Germinal center (tissue), 1 donor: ENCODE data around the gene CDK10.

Source experiments
- DNase-seq: peaks from one replicate; pipeline ENCODE4 v3.0.0; 2012; ENCODE audit warnings: mixed read lengths, low spot score

Gene CDK10

GRCh38 chr16:89712274-89712781 lies 25.8 kb downstream of the CDK10 start:
- DNase-seq: no peak

GRCh38 chr16:89716493-89716892 lies 30.0 kb downstream of the CDK10 start:
- DNase-seq: no peak

- DNase-seq: no peak
These were observed 30.6 kb downstream of the CDK10 start for GRCh38 chr16:89716916-89717687.

DNA sequence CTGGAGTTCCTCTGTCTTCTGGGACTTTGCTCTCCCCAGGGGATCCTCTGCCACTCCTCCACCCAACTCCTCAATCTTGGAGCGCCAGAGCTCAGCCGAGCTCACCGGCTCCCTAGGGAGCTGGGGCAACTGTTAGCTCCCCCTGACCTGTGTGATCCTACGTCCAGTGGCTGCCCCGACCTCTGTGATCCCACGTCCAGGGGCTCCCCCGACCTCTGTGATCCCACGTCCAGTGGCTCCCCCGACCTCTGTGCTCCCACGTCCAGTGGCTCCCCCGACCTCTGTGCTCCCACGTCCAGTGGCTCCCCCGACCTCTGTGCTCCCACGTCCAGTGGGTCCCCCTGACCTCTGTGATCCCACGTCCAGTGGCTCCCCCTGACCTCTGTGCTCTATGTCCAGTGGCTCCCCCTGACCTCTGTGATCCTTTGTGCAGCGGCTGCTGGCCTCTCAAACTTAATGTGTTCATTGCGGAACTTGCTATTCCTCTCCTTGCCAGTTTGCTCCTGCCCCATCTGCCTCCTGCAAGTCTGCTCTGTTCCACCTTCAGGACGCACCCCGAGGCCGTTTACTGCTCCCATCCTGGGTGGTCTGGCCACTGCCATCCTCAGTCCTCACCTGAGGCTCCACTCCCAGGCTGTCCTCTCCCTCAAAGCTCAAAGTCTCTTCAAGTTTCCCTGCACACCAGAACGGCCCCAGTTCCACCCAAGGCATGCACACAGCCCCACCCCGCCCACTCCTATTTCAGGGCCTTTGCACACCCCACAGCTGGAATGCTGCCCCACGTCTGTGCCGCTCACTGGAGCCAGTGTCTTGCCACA lies 31.4 kb downstream of the CDK10 start:
- no peak for DNase-seq

GRCh38 chr16:89720551-89720812 lies 34.0 kb downstream of the CDK10 start:
- no peak for DNase-seq

GRCh38 chr16:89720813-89721545 lies 34.5 kb downstream of the CDK10 start, which contains the start of the genes VPS9D1 and ZNF276:
Gene VPS9D1 (minus strand): TSS chr16:89720898. CDS start chr16:89720861, 37 bp downstream.
Gene ZNF276 (plus strand): TSS chr16:89721537. CDS start chr16:89721641, 104 bp downstream.
- DNase-seq: peak; percentile 68

DNA sequence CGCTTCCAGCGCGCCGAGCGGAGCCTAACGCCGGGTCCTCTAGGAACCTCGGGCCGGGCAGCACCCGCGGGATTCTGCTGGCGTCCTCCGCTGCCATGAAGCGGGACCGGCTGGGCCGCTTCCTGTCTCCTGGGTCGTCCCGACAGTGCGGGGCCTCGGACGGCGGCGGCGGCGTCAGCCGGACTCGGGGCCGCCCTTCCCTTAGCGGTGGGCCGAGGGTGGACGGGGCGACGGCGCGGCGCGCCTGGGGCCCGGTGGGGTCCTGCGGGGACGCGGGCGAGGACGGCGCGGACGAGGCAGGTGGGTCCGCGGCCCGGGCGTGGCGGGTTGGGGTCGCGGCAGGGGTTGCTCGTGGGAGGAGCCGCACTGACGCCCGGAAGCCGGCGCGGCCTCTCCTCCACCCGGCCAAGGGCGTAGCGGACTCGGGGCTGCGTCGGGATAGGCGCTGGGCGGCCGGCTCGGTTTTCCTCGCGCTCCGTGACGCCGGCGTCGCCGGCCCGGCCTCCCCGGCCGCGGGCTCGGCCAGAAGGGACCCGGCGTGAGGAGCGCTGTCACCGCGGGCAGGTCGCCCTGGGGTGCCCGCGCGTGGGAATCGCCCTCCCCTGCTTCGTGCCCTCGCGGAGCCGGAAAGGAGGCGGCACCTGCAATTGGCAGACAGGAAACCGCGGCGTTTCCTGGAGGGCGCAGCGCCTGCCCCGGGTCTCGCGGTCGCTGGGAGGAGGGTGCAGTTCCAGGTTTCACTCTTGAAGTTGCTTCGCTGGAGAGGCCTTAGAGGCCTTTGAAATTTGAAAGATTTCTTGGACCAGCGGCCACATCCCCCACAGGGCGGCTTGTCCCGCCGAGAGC lies 35.3 kb downstream of the CDK10 start:
- DNase-seq: peak; percentile 57

DNA sequence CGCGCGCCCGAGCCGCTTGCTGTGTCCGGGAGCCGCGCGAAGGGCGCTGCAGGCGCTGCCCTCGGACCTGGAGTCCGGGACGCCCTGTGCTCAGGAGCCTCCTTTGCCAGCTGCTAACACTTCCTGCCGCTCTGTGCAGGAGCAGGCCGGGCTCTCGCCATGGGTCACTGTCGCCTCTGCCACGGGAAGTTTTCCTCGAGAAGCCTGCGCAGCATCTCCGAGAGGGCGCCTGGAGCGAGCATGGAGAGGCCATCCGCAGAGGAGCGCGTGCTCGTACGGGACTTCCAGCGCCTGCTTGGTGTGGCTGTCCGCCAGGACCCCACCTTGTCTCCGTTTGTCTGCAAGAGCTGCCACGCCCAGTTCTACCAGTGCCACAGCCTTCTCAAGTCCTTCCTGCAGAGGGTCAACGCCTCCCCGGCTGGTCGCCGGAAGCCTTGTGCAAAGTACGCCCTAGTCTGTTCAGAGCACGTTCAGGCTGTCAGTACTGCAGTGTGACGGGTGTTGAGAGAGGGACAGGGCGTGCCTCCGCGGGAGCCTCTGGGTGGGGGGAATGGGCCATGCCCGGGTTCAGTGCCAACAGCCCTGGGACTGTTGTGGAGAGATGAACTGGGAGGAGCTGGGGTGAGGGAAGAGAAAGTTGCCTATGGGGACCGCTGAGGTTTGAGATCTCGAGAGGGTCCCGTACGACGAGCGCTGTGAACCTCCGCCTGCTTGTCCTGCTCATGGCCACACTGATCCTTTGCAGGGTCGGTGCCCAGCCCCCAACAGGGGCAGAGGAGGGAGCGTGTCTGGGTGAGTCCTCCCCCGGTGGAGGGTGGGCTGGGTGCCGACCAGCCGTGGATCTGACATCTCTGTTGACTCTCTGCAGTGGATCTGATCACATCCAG lies 36.1 kb downstream of the CDK10 start:
- no peak for DNase-seq

DNA sequence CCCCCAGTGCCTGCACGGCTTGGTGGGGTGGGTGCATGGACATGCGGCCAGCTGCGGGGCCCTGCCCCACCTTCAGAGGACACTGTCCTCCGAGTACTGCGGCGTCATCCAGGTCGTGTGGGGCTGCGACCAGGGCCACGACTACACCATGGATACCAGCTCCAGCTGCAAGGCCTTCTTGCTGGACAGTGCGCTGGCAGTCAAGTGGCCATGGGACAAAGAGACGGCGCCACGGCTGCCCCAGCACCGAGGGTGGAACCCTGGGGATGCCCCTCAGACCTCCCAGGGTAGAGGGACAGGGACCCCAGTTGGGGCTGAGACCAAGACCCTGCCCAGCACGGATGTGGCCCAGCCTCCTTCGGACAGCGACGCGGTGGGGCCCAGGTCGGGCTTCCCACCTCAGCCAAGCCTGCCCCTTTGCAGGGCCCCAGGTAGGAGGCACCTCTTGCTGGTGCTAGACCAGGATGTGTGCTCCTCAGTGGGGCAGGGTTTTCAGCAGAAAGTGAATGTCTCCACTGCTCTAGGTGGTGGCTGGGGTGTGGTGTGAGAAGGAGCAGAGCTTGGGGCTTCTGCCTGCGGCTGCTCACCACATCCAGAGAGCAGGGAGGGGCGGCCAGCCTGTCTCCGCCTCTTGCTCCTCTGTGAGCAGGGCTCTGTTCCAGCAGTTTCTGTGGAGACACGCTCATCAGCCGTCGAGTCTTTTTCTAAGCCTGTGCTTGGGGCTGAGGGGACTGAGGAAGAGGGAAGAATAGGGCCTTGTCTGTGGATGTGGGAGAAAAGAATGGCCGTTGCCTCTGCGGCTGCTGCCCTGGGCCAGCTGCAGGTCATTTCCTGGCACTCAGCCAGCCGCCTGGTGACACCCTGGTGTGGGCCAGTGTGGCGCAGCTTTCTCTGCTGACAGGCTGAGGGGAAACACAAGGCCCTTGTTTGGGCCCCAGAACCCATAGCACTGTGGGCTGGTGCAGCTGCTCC lies 37.1 kb downstream of the CDK10 start:
- no peak for DNase-seq

DNA sequence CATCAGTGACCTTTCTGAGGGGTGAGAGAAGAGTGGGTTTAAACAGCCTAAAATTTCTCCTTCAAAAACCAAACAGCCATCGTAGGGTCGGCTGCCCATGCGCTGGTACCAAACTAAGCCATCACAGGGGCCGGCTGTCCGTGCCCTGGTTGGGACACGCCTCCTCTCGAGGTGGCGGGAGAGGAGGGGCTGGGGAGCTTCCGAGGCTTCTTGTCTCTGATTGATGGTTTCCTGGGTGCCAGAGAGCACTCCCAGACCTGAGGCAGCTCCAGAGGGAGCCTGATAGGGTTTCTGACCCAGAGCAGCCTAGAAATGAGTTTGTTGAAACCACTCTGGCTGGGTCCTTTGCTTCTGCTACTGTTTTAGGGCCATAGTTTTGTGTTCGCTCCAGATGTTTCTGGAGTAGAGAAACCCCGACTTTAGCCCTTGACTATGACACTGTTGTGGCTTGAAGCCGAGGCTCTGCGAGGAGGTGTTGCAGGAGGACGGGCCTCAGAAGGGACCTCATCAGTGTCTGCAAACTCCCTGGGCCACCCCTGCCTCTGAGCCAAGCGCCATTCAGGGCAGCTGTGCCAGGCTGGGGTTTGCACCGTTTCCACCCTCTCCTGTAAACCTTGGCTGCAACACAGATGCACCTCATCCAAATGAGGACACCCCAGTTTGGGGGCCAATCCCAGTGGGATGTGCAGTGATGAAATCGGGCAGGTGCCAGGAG lies 41.1 kb downstream of the CDK10 start:
- no peak for DNase-seq

DNA sequence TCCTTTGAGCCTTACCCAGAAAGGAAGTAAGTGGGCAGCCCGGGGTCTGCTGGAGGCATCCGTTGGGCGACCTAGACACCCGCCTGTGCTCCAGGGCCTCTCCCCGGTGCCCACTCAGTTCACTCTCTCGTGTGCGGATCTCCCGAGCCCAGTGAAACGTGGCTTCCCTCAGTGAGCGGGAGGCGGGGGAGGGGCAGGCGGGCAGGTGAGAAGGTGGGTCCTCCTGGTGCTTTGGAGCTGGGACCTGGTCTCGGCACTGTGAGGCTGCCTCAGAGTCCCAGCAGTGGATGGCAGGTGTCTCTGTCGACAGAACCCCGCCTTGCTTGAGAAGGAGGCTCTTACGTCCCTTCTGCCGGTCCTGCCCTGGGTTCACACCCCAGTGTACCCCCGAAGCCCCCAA lies 42.8 kb downstream of the CDK10 start:
- DNase-seq: no peak

- DNase-seq: no peak
These were observed 43.5 kb downstream of the CDK10 start for GRCh38 chr16:89729863-89730593.

GRCh38 chr16:89730610-89731234 lies 44.2 kb downstream of the CDK10 start:
- no peak for DNase-seq

DNA sequence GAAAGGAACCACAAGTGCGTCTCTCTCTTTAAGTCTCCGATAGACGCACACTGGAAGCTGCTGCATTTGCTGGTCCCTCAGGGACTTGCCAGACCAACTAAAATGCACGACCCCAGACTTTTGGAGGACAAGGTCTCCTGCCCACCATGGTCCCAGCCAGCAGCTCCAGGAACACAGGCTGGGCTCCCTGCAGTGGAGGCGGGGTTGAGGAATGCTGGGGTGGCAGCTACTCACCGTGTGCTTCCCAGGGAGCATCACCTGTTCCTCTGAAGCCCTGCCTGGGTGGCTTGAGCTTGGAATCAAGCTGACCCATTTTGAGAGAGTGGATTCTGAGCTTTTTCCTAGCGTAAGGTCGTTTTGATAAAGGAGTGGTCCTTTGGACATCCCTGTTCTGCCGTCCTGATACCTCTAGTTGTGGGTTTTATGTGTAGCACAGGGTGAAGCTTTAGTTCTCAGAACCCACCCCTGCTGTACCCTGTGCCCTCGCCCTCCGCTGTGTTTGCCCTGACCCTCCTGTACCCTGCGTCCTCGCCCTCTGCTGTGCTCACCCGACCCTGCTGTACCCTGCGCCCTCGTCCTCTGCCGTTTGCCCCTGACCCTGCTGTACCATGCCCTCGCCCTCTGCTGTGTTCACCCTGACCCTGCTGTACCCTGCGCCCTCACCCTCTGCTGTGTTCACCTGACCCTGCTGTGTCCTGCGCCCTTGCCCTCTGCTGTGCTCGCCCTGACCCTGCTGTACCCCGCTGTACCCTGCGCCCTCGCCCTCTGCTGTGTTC lies 45.8 kb downstream of the CDK10 start:
- no peak for DNase-seq

DNA sequence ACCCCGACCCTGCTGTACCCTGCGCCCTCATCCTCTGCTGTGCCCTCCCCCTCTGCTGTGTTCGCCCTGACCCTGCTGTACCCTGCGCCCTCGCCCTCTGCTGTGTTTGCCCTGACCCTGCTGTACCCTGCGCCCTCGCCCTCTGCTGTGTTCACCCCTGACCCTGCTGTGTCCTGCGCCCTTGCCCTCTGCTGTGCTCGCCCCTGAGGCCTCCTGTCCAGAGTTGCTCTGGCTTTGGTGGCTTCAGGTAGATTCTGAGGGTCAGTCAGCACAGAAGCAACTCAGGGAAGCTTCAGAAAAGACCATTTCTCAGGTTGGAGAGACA lies 46.4 kb downstream of the CDK10 start:
- no peak for DNase-seq

DNA sequence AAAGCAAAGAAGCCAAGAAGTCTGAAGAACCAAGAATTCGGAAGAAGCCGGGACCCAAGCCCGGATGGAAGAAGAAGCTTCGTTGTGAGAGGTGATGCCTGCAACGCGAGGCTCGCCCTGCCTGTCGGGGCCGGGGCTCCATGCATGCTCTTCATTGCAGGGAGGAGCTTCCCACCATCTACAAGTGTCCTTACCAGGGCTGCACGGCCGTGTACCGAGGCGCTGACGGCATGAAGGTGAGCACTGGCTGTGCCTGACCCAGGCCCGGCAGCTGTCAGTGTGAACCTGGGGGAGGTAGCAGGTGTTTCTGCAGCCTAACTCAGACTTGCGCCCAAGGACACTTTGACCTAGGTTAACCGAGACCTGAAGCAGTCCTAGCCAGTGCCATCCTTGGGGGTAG lies 46.8 kb downstream of the CDK10 start:
- DNase-seq: no peak

GRCh38 chr16:89733792-89734191 lies 47.3 kb downstream of the CDK10 start:
- DNase-seq: no peak
